ENCODE results near the gene KLHL12. TPM values are rescaled to one million over a fixed set of nuclear protein-coding genes. Genes with fewer than 3 reads are reported as not detected.

KLHL12 gene
- total RNA-seq, 1 donor from 2014 or later, result 51.1 TPM

DNA sequence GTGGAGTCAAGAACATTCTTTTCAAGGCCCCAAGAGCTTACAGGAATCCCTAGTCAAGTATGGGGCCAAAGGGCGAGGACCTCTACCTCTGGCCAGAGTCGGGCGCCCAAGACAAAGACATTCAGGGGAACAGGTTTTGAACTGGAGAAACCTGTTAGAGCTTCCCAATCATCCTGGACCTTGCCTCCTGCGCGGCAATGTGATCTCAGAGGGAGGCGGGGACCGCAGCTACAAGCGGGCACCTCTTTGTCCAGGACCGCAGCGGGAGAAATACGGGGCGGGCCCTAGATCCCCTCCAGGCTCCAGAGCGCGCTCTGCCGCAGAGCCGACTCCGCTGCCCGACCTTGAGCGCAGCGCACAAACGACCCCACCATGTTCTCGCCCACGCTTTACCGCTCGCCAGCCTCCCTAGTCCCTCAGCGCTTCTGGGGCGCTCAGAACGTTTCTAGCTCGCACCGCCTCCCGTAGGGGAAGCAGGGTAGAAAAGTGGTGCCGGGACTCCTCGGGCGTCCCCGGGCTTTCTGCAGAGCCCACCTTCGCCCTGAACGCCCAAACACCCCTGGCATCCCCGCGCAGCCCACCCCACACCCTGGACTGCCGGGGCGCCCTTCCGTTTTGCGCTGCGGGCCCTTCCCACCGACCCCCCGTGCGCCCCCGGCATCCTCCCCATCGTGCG is 66.2 kb downstream of the KLHL12 start:
- Histone ChIP-seq H3K36me3 (ENCODE audit: control insufficient read depth, insufficient read depth, low read length) (no peaks in the 10 kb centered on the region), H3K4me3 (ENCODE audit: low read depth, low read length) (peak overlapping the region; percentile 52), H3K27me3 (ENCODE audit: control insufficient read depth, insufficient read depth, low read length) (peaks cover 2% of the 10 kb centered on the region)
- FAIRE-seq (no peak), DNase-seq (ENCODE audit: low read depth) (peak; percentile 79)
- TF ChIP-seq, protein P1, sequence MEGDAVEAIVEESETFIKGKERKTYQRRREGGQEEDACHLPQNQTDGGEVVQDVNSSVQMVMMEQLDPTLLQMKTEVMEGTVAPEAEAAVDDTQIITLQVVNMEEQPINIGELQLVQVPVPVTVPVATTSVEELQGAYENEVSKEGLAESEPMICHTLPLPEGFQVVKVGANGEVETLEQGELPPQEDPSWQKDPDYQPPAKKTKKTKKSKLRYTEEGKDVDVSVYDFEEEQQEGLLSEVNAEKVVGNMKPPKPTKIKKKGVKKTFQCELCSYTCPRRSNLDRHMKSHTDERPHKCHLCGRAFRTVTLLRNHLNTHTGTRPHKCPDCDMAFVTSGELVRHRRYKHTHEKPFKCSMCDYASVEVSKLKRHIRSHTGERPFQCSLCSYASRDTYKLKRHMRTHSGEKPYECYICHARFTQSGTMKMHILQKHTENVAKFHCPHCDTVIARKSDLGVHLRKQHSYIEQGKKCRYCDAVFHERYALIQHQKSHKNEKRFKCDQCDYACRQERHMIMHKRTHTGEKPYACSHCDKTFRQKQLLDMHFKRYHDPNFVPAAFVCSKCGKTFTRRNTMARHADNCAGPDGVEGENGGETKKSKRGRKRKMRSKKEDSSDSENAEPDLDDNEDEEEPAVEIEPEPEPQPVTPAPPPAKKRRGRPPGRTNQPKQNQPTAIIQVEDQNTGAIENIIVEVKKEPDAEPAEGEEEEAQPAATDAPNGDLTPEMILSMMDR (IDR thresholded peaks at IDR 0.05; ENCODE audit: insufficient read depth, low read length, severe bottlenecking), result no peak

DNA sequence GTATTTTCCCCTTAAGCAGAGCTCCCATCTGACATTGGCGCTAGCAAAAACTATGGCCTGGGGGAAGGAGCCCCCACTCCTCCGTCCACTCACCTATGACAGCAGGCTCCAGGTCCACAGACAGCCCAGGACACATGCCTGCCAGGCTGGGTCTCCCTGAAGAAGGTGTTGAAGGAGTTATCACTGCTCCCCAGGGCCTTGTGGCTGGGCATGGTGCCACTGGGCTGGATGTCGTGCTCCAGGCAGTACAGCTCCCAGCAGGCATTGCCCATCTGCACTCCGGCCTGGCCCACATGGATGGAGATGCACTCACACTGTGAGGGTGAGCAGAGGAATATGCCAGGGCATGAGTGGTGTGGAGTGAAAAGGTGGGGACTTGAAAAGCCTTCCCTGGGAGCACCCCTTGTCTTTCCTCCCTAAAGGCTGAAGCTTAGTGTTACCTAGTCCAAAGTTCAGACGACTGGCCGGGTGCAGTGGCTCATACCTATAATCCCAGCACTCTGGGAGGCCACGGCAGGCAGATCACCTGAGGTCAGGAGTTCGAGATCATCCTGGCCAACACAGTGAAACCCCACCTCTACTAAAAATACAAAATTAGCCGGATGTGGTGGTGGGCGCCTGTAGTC is 68.1 kb downstream of the KLHL12 start:
- FAIRE-seq (no peak), DNase-seq (ENCODE audit: low read depth) (no peak)
- no peaks in the 10 kb centered on the region for H3K36me3 ChIP-seq (ENCODE audit: control insufficient read depth, insufficient read depth, low read length)
- TF ChIP-seq, protein P1 (IDR thresholded peaks at IDR 0.05; ENCODE audit: insufficient read depth, low read length, severe bottlenecking), result no peak
- H3K4me3 ChIP-seq (ENCODE audit: low read depth, low read length), result no peak overlapping the region
- no peaks in the 10 kb centered on the region for H3K27me3 ChIP-seq (ENCODE audit: control insufficient read depth, insufficient read depth, low read length)

DNA sequence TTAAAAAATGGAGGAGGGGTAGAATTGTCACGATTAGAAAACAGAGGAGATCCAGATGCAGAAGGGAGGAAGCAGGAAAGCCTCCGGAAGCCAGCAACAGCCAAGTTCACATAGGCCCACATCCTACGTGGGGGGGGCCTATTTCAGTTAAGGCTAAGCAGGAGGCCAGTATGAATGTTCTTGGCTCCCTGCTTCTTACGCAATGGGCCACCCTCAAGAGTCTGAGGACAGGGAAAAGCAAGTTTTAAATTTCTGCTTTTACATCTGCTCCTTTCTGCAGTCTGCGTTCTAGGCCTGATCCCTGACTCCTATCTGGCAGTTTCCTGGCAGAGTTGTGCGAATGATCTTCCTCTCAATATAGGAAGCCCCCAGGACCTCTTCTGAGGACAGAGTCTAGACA is 68.7 kb downstream of the KLHL12 start:
- FAIRE-seq, result no peak
- H3K36me3 ChIP-seq (ENCODE audit: control insufficient read depth, insufficient read depth, low read length), result no peaks in the 10 kb centered on the region
- H3K27me3 ChIP-seq (ENCODE audit: control insufficient read depth, insufficient read depth, low read length), result no peaks in the 10 kb centered on the region
- H3K4me3 ChIP-seq (ENCODE audit: low read depth, low read length), result no peak overlapping the region
- TF ChIP-seq, protein P1 (IDR thresholded peaks at IDR 0.05; ENCODE audit: insufficient read depth, low read length, severe bottlenecking), result no peak
- DNase-seq (ENCODE audit: low read depth), result no peak

DNA sequence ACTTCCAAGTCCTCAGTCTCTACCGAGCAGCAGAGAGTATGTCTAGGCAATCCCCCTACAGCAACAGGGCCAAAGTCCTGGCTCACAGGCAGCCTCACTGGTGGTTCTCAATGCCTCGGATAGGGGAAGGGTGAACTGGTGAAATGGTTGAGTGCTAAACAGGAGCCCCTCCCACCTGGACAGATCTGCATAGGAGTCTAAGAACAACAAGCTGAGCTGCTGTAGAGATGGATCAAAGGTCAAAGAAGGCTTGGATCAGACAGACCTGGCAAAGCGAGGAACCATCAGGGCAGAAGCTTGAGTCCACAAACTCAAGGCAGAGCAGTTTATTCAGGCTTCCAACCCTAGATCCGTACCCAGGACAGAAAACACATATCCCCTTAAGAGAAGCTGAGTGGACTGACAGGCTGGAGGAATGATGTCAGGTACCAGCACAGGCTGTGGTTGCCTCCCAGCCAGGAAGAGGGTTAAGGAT is 69.9 kb downstream of the KLHL12 start:
- H3K27me3 ChIP-seq (ENCODE audit: control insufficient read depth, insufficient read depth, low read length), result no peaks in the 10 kb centered on the region
- TF ChIP-seq, protein P1 (IDR thresholded peaks at IDR 0.05; ENCODE audit: insufficient read depth, low read length, severe bottlenecking), result no peak
- no peak for FAIRE-seq

DNA sequence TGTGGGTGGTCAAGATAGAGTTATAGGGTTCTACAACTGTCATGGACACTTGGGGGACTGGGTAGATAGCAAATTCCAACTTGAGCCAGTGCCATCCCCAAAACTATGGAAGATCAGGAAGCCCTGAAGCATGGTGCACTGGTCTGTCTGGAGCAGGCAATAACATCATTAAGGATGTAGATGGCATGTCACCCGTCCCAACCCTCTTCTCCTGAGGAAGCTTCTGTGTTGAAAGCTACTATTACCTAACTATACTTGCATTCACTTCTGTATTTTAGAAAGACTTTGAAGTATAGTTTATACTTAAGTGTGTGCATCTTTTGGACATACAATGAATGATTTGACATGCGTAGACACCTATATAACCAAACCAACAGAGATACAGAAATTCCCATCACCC is 71.0 kb downstream of the KLHL12 start:
- no peak overlapping the region for H3K4me3 ChIP-seq (ENCODE audit: low read depth, low read length)
- no peaks in the 10 kb centered on the region for H3K27me3 ChIP-seq (ENCODE audit: control insufficient read depth, insufficient read depth, low read length)
- DNase-seq (ENCODE audit: low read depth) (no peak), FAIRE-seq (no peak)
- TF ChIP-seq, protein P1 (IDR thresholded peaks at IDR 0.05; ENCODE audit: insufficient read depth, low read length, severe bottlenecking), result no peak
- no peaks in the 10 kb centered on the region for H3K36me3 ChIP-seq (ENCODE audit: control insufficient read depth, insufficient read depth, low read length)

More for the DNA sequence above, 69.9 kb downstream of the KLHL12 start:
- no peak for DNase-seq (ENCODE audit: low read depth)
- no peaks in the 10 kb centered on the region for H3K36me3 ChIP-seq (ENCODE audit: control insufficient read depth, insufficient read depth, low read length)
- H3K4me3 ChIP-seq (ENCODE audit: low read depth, low read length), result no peak overlapping the region

Measured in bronchial epithelial cell (primary cell).